K562 (cell line): ENCODE results near the gene RAB5A. TPM values are rescaled to one million over a fixed set of nuclear protein-coding genes. Genes with fewer than 3 reads are reported as not detected.

ENCODE experiments used
- BCOR ChIP-seq: fragments of 450-650 bp; IDR thresholded peaks from 2 replicates; pipeline ENCODE4 v1.6.1; 2016
- BHLHE40 ChIP-seq: IDR thresholded peaks from 2 replicates; pipeline ENCODE4 v1.6.1; 2011; ENCODE audit warnings: low read length, improper control_type of control experiment
- CBX3 ChIP-seq, 2 experiments: IDR thresholded peaks; 1 replicate in 1 of 2; 2 replicates in 1 of 2; pipeline ENCODE4 v1.6.1; 2012; ENCODE audit warnings: inconsistent platforms in 2 of 2, low read length in 2 of 2, borderline replicate concordance in 1 of 2, control low read depth in 1 of 2
- CHD4 ChIP-seq: fragments of 200-600 bp; sonication (generic); IDR thresholded peaks from 3 replicates; pipeline ENCODE4 v1.6.1; 2012; ENCODE audit warnings: low read depth, mild to moderate bottlenecking, mixed read lengths, low read length, inconsistent platforms; ENCODE audit not compliant: insufficient read depth, insufficient replicate concordance, poor library complexity, severe bottlenecking
- FOXJ2 ChIP-seq: fragments of 200-800 bp; sonication (Bioruptor generic); IDR thresholded peaks from 2 replicates; pipeline ENCODE4 v1.6.1; 2016; ENCODE audit warnings: missing genetic modification characterization, missing compliant biosample characterization
- HMGN3 ChIP-seq: IDR thresholded peaks from 2 replicates; pipeline ENCODE4 v1.6.1; 2011; ENCODE audit warnings: borderline replicate concordance, low read depth, mild to moderate bottlenecking, mixed read lengths, low read length; ENCODE audit not compliant: insufficient read length; ENCODE audit errors: extremely low read depth
- LCOR ChIP-seq: sonication (generic); formaldehyde crosslinking; IDR thresholded peaks from 2 replicates; pipeline ENCODE4 v1.8.0; 2022; ENCODE audit warnings: mild to moderate bottlenecking, missing genetic modification reagents
- MAZ ChIP-seq, 2 experiments: fragments of 450-650 bp in 1 of 2; sonication (generic) in 1 of 2; formaldehyde crosslinking; IDR thresholded peaks in 1 of 2; conservative IDR thresholded peaks in 1 of 2; 2 replicates each; pipeline versions ENCODE4 v1.4.0 to v1.5.0; 2020; ENCODE audit warnings: mild to moderate bottlenecking in 1 of 2, missing genetic modification reagents in 1 of 2
- NR1H2 ChIP-seq: sonication (generic); formaldehyde crosslinking; IDR thresholded peaks from 2 replicates; pipeline ENCODE4 v1.4.0; 2020; ENCODE audit warnings: mild to moderate bottlenecking, missing genetic modification reagents
- NR3C1 ChIP-seq: sonication (generic); formaldehyde crosslinking; IDR thresholded peaks from 2 replicates; pipeline ENCODE4 v1.8.1; 2022; ENCODE audit warnings: missing genetic modification reagents
- PHF8 ChIP-seq: fragments of 200-600 bp; sonication (generic); IDR thresholded peaks from 2 replicates; pipeline ENCODE4 v1.6.1; 2012; ENCODE audit warnings: mixed run types, mild to moderate bottlenecking, inconsistent platforms, low read length, moderate library complexity, borderline replicate concordance
- POLR2A ChIP-seq: fragments of 450-650 bp; conservative IDR thresholded peaks from 2 replicates; pipeline ENCODE4 v1.6.1; 2016
- POLR3A ChIP-seq: IDR thresholded peaks from 2 replicates; pipeline ENCODE4 v1.6.1; 2011; ENCODE audit warnings: borderline replicate concordance, mild to moderate bottlenecking, moderate library complexity; ENCODE audit not compliant: insufficient read length, insufficient read depth; ENCODE audit errors: extremely low read depth
- PRMT5 ChIP-seq: sonication (generic); formaldehyde crosslinking; IDR thresholded peaks from 2 replicates; pipeline ENCODE4 v1.5.0; 2020; ENCODE audit warnings: missing genetic modification reagents
- SMAD3 ChIP-seq: fragments of 450-650 bp; formaldehyde crosslinking; conservative IDR thresholded peaks from 2 replicates; pipeline ENCODE4 v1.4.0; 2020; ENCODE audit warnings: mild to moderate bottlenecking
- TAL1 ChIP-seq: fragments of 450-650 bp; IDR thresholded peaks from 2 replicates; pipeline ENCODE4 v1.6.1; 2016; ENCODE audit warnings: mild to moderate bottlenecking
- TOE1 ChIP-seq, 2 experiments: fragments of 450-650 bp in 1 of 2; sonication (generic) in 1 of 2; formaldehyde crosslinking in 1 of 2; IDR thresholded peaks; 2 replicates each; pipeline versions ENCODE4 v1.7.1 to v1.8.0; 2016 to 2022; ENCODE audit warnings: borderline replicate concordance in 2 of 2, mild to moderate bottlenecking in 2 of 2, antibody characterized with exemption in 1 of 2, inconsistent platforms in 1 of 2, low read depth in 1 of 2, missing genetic modification reagents in 1 of 2, moderate library complexity in 1 of 2
- U2AF1 ChIP-seq: fragments of 200-400 bp; formaldehyde crosslinking; optimal IDR thresholded peaks from 2 replicates; pipeline ENCODE3; 2017; ENCODE audit warnings: mild to moderate bottlenecking, low read depth, low read length, moderate library complexity
- ZBTB1 ChIP-seq: sonication (generic); formaldehyde crosslinking; IDR thresholded peaks from 2 replicates; pipeline ENCODE4 v1.8.1; 2023; ENCODE audit warnings: missing genetic modification reagents, low read depth, mild to moderate bottlenecking, borderline replicate concordance
- ZC3H11A ChIP-seq: IDR thresholded peaks from 2 replicates; pipeline ENCODE4 v1.6.1; 2012; ENCODE audit warnings: low read depth, low read length, improper control_type of control experiment
- ZNF134 ChIP-seq: fragments of 250-450 bp; sonication (Bioruptor Pico); conservative IDR thresholded peaks from 2 replicates; pipeline ENCODE4 v1.4.0; 2020
- ZNF140 ChIP-seq: fragments of 250-450 bp; sonication (Bioruptor Pico); IDR thresholded peaks from 2 replicates; pipeline ENCODE4 v1.8.0; 2021; ENCODE audit warnings: moderate library complexity, mild to moderate bottlenecking, inconsistent platforms
- ZNF197 ChIP-seq: fragments of 200-800 bp; sonication (Bioruptor generic); IDR thresholded peaks from 2 replicates; pipeline ENCODE4 v1.6.1; 2016; ENCODE audit warnings: low read depth, missing genetic modification characterization, missing compliant biosample characterization
- polyA plus RNA-seq, 8 experiments: library from polyadenylated mRNA; depleted of rRNA in 4 of 8; stranded (reverse) in 5 of 8; unstranded in 3 of 8; fragments of >200 nt; fragmentation: Nextera tagmentation in 2 of 8; fragmentation: Illumina TruSeq in 1 of 8; extraction: Ambion mirVana in 2 of 8; extraction: Trizol in 1 of 8; gene quantifications; 2 replicates each; pipeline versions ENCODE4 v1.2.1 to v1.2.3, GENCODE V29; 2011 to 2014; ENCODE audit warnings: inconsistent platforms in 1 of 8, missing spikeins in 1 of 8
- total RNA-seq, 7 experiments: library from RNA; depleted of rRNA in 6 of 7; stranded (reverse); fragments of >200 nt in 6 of 7; fragmentation: Illumina TruSeq in 2 of 7; extraction: Trizol in 2 of 7; gene quantifications; 2 replicates each; pipeline versions ENCODE4 v1.2.1 to v1.2.3, GENCODE V29; 2011 to 2021; ENCODE audit warnings: low replicate concordance in 1 of 7
- TF ChIP-seq, protein P1 (sequence below): fragments of 250-450 bp; sonication (Bioruptor Pico); IDR thresholded peaks from 2 replicates; pipeline ENCODE4 v1.4.0; 2020; ENCODE audit warnings: mild to moderate bottlenecking, moderate library complexity, borderline replicate concordance
- TF ChIP-seq, protein P2 (sequence below): IDR thresholded peaks from 2 replicates; pipeline ENCODE4 v1.6.1; 2016; ENCODE audit warnings: missing genetic modification characterization, missing compliant biosample characterization

RAB5A gene
- total and polyA plus RNA-seq, 9 of the 15 experiments (the other 6 are each of a cell fraction or from before 2014, with no cell fraction given), result 28.3 to 64.2 (median 49.0) TPM

DNA sequence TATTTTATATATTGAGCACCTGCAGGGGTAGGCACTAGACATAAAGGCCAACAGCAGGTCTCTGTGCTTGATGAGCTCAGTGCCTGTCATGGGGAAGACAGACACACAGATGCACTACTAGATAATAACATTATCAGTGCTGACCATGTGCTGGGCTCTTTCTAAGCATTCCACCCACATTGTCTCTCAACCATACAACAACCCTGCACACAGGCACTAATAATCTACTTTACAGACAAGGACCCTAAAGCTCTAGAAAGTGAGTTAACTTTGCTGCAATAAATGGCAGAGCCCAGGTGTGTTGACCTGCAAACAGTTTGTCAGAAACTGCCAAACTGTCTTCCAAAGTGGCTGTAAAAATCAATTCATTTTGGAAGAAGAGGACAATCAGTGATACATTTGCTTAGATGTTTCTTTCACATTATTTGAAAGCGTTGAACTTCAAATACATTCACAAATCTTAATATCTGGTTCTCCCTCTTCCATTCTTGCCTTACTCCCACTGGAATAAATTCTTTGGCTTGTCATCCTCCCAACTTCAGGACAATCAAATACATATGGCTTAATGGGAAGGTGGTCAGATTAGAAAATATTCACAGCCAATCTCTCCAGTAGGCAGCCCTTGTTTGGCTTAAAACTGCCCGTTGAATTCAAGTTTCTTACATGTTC, 76.2 kb downstream of the RAB5A start (continued):
- TF ChIP-seq TOE1 (IDR thresholded peaks at IDR 0.05; ENCODE audit: borderline replicate concordance) (peak; percentile 34; the same call in 1 of the 2 replicates), TOE1 (CRISPR knock-in tag; IDR thresholded peaks at IDR 0.05; ENCODE audit: borderline replicate concordance, low read depth) (no peak), CHD4 (no peak), PRMT5 (CRISPR knock-in tag) (no peak), CBX3 (IDR thresholded peaks at IDR 0.05; ENCODE audit: borderline replicate concordance in 1 of 2, low read length in 2 of 2) (peak in 1 of 2 experiments; percentile 89; a peak in 1 of 3 replicates), NR3C1 (CRISPR knock-in tag) (no peak), POLR2A (no peak), POLR3A (no peak), MAZ (CRISPR knock-in tag; conservative IDR thresholded peaks at IDR 0.05 in 1 of 2, IDR thresholded peaks at IDR 0.05 in 1 of 2) (peak in 1 of 2 experiments; percentile 49; a peak in 1 of 4 replicates), LCOR (CRISPR knock-in tag) (no peak), HMGN3 (peak; percentile 99), SMAD3 (no peak; the same call in 1 of the 2 replicates), U2AF1 (no peak), ZNF134 (no peak; the same call in 1 of the 2 replicates), NR1H2 (CRISPR knock-in tag) (no peak), TAL1 (peak; percentile 99), ZBTB1 (CRISPR knock-in tag) (no peak), ZNF140 (no peak), ZC3H11A (no peak), BHLHE40 (peak; percentile 86), PHF8 (no peak), ZNF197 (CRISPR knock-in tag) (0 out of 2 replicates have a peak, but pooled peaks have one; percentile 72), BCOR (no peak; the same call in 1 of the 2 replicates), FOXJ2 (tag) (0 out of 2 replicates have a peak, but pooled peaks have one; percentile 45)
- TF ChIP-seq, protein P1, sequence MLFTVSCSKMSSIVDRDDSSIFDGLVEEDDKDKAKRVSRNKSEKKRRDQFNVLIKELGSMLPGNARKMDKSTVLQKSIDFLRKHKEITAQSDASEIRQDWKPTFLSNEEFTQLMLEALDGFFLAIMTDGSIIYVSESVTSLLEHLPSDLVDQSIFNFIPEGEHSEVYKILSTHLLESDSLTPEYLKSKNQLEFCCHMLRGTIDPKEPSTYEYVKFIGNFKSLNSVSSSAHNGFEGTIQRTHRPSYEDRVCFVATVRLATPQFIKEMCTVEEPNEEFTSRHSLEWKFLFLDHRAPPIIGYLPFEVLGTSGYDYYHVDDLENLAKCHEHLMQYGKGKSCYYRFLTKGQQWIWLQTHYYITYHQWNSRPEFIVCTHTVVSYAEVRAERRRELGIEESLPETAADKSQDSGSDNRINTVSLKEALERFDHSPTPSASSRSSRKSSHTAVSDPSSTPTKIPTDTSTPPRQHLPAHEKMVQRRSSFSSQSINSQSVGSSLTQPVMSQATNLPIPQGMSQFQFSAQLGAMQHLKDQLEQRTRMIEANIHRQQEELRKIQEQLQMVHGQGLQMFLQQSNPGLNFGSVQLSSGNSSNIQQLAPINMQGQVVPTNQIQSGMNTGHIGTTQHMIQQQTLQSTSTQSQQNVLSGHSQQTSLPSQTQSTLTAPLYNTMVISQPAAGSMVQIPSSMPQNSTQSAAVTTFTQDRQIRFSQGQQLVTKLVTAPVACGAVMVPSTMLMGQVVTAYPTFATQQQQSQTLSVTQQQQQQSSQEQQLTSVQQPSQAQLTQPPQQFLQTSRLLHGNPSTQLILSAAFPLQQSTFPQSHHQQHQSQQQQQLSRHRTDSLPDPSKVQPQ (CRISPR knock-in tag), result no peak
- TF ChIP-seq, protein P2, sequence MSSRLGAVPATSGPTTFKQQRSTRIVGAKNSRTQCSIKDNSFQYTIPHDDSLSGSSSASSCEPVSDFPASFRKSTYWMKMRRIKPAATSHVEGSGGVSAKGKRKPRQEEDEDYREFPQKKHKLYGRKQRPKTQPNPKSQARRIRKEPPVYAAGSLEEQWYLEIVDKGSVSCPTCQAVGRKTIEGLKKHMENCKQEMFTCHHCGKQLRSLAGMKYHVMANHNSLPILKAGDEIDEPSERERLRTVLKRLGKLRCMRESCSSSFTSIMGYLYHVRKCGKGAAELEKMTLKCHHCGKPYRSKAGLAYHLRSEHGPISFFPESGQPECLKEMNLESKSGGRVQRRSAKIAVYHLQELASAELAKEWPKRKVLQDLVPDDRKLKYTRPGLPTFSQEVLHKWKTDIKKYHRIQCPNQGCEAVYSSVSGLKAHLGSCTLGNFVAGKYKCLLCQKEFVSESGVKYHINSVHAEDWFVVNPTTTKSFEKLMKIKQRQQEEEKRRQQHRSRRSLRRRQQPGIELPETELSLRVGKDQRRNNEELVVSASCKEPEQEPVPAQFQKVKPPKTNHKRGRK (tag), result no peak
